NB4 (cell line): ENCODE results near the gene NFS1.

Source experiments
- CTCF ChIP-seq: IDR thresholded peaks from one replicate; pipeline ENCODE4 v1.5.1; 2012; ENCODE audit warnings: low read depth, low read length
- MAX ChIP-seq: IDR thresholded peaks from 2 replicates; pipeline ENCODE4 v1.6.1; 2011; ENCODE audit warnings: low read depth, low read length
- POLR2A ChIP-seq: IDR thresholded peaks from 2 replicates; pipeline ENCODE4 v1.6.1; 2011; ENCODE audit warnings: mild to moderate bottlenecking; ENCODE audit not compliant: insufficient read length; ENCODE audit errors: extremely low read depth

DNA sequence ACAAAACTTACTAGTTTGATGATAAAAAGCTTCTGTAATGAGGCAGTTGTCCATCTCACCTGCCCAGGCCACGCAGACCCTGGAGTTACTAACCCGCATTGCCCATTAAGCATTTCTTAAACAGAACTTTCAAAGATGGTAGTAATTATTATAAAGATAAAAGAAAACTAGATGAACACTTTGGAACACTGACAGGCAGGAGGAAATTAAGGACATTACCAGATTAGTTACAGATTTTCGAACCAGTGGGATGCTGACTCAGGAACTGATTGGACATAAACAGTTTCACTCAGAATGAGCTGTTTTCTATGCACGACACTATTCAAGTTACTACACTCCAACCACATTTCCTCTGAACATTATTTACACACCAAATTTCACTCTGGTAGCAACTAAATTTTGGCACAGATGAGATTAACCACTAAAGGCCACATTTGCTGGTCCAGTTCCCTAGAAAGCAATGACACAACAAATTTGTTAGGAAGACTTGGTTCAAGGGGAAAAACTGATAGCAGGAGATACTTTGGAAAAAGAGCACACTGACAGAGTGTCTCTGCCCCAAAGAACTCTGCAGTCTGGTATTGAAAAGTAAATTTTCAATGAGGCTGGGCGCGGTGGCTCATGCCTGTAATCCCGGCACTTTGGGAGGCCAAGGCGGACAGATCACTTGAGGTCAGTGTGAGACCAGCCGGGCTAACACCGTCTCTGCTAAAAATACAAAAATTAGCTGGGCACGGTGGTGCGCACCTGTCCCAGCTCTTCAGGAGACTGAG is 3.1 kb upstream of the NFS1 start:
- TF ChIP-seq CTCF (no peak), MAX (no peak), POLR2A (no peak)
